Measurements from ENCODE around the gene DLGAP3.

GRCh38 chr1:34816778-34817177 is 112.7 kb downstream of the DLGAP3 start:
- TF ChIP-seq TARDBP (IDR thresholded peaks at IDR 0.05) (no peak), NFRKB (IDR thresholded peaks at IDR 0.05) (no peak), FOXM1 (IDR thresholded peaks at IDR 0.05; ENCODE audit: borderline replicate concordance) (no peak), HDGF (IDR thresholded peaks at IDR 0.05; ENCODE audit: borderline replicate concordance) (no peak), SUZ12 (IDR thresholded peaks at IDR 0.05) (no peak), CTBP1 (IDR thresholded peaks at IDR 0.05; ENCODE audit: borderline replicate concordance) (no peak), BHLHE40 (IDR thresholded peaks at IDR 0.05; ENCODE audit: borderline replicate concordance) (no peak), ARNT (IDR thresholded peaks at IDR 0.05) (no peak), FOXK2 (IDR thresholded peaks at IDR 0.05) (no peak)

All from HEK293T (cell line).